ENCODE measurements around the gene TMBIM6. TPM values are rescaled to one million over a fixed set of nuclear protein-coding genes. Genes with fewer than 3 reads are reported as not detected.

TMBIM6 gene
- total and polyA plus RNA-seq, 9 of the 15 experiments (the other 6 are each of a cell fraction or from before 2014, with no cell fraction given): 147 to 1,288 (median 352) TPM

DNA sequence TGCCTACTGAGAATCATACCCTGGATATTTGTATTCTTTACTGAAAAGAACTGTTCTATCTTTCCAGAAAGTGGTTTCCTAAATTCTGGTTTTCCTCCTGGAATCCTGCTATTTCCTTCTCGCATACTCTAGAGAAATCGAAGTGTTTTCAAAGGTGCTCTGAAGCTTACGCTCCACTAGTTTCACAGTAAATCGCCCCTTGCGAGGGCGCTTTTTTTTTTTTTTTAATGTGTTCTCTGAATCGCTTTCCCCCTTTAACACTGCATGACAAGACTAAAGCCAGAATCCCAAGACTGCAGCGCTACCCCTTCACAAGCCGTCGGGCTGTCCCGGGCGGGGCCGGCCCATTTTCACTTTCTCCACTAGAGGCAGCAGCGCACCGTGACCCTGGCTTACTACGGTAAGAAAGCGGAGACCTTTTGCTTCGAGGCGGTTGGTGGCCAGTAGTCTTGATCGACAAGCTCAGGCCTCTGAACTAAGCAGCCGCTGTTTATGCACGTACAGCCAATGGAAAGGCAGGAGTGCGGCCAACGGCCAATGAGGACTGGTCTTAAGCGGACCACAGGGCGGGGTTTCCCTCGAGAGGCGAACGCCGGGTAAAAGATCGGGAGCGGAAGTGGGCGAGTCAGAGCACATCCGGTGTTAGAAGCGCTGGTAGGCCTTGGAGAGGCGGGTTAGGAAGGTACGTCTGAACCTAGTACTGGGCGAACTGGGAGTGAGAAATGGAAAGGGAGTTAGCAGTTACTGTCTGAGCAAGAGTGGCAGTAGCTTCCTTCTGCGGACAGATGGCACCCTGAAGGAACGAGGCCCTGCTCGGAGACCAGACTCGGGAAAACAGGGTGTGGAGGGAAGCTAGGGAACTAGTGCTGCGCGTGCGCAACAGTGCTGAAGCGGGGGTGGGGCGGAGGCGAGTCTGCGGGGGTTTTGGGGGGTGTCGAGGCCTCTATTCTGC is at the start of gene TMBIM6 (continued):
- peak; percentile 96 for TF ChIP-seq PML (IDR thresholded peaks at IDR 0.05; ENCODE audit: low read length)
- TF ChIP-seq CREB1 (IDR thresholded peaks at IDR 0.05): 0 out of 2 replicates have a peak, but pooled peaks have one; percentile 18
- TF ChIP-seq CREB1 (CRISPR knock-in tag; IDR thresholded peaks at IDR 0.05): peak; percentile 84
- TF ChIP-seq, protein P1, sequence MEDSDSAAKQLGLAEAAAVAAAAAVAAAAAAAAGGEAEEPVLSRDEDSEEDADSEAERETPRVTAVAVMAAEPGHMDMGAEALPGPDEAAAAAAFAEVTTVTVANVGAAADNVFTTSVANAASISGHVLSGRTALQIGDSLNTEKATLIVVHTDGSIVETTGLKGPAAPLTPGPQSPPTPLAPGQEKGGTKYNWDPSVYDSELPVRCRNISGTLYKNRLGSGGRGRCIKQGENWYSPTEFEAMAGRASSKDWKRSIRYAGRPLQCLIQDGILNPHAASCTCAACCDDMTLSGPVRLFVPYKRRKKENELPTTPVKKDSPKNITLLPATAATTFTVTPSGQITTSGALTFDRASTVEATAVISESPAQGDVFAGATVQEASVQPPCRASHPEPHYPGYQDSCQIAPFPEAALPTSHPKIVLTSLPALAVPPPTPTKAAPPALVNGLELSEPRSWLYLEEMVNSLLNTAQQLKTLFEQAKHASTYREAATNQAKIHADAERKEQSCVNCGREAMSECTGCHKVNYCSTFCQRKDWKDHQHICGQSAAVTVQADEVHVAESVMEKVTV (CRISPR knock-in tag; IDR thresholded peaks at IDR 0.05): no peak
- peak; percentile 33; the same call in 1 of the 2 replicates for TF ChIP-seq ZBTB33 (CRISPR knock-in tag; IDR thresholded peaks at IDR 0.05)
- no peak for TF ChIP-seq SIRT6 (IDR thresholded peaks at IDR 0.05; ENCODE audit: low read depth, low read length)
- 0 out of 2 replicates have a peak, but pooled peaks have one; percentile 16 for TF ChIP-seq SMAD4 (CRISPR knock-in tag; conservative IDR thresholded peaks at IDR 0.05)
- TF ChIP-seq POLR2G (IDR thresholded peaks at IDR 0.05; ENCODE audit: low read depth, low read length): peak; percentile 87
- no peak for TF ChIP-seq DIDO1 (tag; IDR thresholded peaks at IDR 0.05; ENCODE audit: low read depth)
- TF ChIP-seq PHF8 (IDR thresholded peaks at IDR 0.05; ENCODE audit: borderline replicate concordance, low read length): peak; percentile 97
- no peak for TF ChIP-seq DMBX1 (CRISPR knock-in tag; IDR thresholded peaks at IDR 0.05; ENCODE audit: borderline replicate concordance)
- peak; percentile 7; the same call in 1 of the 2 replicates for TF ChIP-seq ZNF12 (CRISPR knock-in tag; IDR thresholded peaks at IDR 0.05)
- peak; percentile 75 for TF ChIP-seq HDAC2 (IDR thresholded peaks at IDR 0.05)
- no peak for TF ChIP-seq GTF2A2 (tag; IDR thresholded peaks at IDR 0.05)
- TF ChIP-seq NFIX (CRISPR knock-in tag; IDR thresholded peaks at IDR 0.05; ENCODE audit: low read depth): no peak
- peak; percentile 91 for TF ChIP-seq MBD2 (IDR thresholded peaks at IDR 0.05; ENCODE audit: borderline replicate concordance, low read depth)
- TF ChIP-seq COPS2 (conservative IDR thresholded peaks at IDR 0.05): no peak
- TF ChIP-seq ZNF707 (CRISPR knock-in tag; conservative IDR thresholded peaks at IDR 0.05): no peak
- TF ChIP-seq FOXP4 (CRISPR knock-in tag; IDR thresholded peaks at IDR 0.05; ENCODE audit: borderline replicate concordance): no peak

All from K562 (cell line).